ENCODE data around the gene ZNF277.

The ZNF277 gene

DNA sequence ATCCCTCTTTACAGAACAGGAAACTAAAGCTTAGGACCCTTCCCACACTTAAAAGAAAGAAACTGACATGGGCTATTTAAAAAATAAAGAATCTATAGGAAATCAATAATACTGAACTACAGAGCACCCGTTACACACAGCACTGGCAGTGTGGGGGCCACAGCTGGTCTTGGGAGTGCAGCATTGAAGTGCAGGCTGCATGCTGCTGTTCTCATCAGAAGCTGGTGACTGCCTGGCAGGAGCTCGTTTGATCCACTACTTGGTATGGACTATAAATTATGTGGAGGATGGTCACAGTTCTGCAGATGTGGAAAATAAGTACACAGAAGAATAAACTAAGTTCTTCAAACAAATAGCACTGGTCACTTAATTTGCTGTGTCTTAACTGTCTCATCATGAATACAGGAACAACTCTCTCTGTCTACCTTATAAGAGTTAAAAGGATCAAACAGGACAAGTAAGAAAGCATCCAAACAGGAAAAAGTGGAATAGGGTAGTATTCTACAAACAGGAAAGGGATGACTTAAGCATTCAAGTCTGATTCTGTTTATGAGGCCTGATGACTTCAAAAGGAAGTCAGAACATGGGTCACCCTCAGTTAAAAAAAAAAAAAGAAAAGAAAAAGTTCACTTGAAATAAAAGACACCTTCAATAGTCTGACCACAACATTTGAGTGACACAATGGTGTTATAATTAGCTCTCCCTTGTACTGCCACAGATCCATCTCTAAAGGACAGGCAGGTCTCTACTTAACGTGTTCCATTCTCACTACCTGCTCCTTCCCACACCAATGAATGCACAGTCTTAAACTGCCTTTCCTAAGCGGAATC is 21.3 kb upstream of the ZNF277 start:
- DNase-seq = no peak

DNA sequence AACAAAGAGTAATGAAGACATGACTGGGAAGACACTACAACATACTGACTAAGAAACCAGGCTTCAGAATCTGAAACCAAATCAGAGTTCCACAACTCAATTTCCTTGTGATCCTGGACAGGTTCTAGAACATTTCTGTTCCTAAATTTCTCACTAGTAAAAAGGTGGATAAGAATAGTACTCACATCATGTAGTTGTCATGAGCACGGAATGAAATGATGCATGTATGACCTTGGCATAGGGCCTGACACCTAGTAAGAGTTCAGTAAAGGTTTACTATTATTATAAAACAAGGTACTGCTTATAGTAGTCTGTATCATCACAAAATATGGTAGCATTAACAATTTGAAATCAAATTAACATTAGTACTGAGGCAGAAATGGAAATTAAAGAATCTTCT is 20.2 kb upstream of the ZNF277 start:
- no peak for DNase-seq

DNA sequence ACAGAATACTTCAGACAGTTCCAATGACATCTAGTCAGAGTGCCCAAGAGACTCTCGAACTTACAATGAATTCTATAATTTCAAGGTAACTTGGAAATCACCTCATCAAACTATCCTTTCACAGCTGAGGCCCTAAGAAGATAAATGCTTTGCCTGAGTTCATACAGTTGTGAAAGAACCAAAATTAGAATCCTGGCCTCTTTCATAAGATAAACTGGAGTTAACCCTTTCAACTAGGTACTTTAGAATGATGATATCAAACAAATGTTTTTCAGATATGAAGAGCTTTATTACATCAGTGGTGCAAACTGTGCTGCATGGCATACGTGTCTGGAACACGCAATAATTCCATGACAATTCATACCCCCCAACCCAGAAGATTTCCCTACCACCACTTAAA is 18.2 kb upstream of the ZNF277 start:
- no peak for DNase-seq

DNA sequence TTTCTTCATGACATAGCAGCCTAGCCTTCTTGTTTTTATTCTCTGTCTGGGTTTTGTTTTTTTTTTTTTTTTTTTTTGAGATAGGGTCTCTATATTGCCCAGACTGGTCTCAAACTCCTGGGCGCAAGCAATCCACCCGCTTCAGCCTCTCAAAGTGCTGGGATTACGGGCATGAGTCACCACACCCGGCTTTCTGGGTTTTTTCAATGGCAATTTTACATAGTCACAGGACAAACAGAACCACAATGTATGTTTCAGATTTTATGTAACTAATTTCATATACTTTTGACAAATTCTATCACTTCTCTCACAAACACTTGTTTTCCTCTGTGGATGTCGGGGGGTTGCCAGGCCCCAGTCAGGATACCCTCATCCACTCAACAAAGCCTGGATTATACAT is 16.8 kb upstream of the ZNF277 start:
- no peak for DNase-seq

DNA sequence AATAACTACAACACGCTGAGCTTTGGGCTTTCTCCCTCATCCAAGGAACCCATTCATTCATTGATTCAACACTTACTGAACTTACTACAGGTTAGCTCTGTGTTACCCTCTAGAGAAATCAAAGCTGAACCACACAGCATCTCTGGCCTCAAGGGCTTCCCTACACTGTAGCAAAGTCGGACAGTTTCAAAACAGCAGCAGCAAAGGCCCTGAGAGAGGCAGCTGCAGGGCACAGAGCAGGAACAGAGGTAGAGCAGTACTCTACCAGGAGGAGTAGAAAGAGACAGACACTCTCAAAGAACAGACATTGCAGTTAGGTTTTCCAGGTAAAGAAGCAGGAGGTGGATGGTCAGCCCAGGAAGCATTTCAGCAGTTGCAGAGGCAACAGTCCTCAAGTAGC is 16.4 kb upstream of the ZNF277 start:
- DNase-seq = no peak

DNA sequence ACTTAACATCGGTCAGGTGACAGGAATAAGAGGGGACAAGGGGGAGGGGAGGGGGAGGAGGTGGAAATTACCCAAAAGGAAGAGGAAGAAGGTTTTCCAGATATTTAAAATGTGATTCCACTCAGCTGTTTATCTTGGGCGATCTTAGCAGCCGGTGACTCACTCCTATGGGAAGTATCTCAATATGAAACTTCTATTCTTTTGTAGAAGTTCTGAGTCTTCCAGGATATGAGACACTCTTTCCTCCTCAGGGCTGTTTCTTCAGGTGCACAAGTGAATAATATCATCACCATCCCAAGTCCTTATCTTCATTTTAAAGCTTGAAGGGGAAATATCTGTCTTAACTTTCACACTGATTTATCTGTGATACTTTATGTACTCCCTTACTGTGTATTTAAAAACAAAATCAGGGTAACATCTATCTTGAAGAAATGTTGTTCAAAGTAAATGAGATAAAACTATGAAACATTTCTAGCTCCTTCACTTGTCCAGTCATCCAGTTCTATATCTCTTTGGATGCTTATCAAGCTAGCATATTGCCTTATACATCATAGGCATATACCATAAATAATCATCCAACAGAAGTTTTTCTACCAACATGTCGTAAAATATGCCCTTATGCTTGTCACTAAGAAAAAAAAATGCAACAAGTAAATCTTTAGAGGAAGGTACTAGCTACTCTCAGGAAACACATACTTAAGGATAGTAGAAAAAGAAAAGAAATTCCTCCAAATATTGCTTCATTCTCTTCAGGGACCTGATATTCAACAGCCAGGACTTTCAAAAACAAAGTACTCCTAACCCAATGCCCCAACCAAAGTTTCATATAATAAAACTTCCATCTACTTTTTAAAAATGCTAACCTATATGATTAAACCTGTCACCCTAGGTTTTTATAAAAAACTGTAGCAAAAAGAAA is 14.0 kb upstream of the ZNF277 start:
- DNase-seq = no peak

DNA sequence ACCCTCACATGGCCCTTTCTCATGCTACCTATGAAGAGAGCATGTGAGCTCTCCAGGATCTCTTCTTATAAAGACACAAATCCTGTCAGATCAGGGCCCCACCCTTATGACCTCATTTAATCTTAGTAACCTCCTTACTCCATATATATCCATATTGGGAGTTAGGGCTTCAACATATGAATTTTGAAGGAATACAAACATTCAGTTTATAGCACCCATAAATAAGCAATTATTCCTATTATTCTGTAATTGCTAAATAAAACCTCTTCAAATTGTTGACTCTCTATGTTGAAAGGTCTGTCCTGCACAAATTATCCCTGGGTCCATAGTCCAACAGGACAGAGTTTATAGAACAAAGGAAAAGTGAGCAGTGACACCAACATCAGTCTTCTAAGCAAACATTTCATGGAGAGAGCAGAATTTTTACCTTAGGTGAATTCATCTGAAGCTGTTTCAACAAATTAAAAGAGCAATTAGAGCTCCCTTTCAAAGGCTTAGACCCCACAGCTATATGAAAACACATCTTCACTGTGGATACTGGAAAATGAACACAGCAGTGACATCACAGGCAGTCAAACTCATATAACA is 12.5 kb upstream of the ZNF277 start:
- no peak for DNase-seq

DNA sequence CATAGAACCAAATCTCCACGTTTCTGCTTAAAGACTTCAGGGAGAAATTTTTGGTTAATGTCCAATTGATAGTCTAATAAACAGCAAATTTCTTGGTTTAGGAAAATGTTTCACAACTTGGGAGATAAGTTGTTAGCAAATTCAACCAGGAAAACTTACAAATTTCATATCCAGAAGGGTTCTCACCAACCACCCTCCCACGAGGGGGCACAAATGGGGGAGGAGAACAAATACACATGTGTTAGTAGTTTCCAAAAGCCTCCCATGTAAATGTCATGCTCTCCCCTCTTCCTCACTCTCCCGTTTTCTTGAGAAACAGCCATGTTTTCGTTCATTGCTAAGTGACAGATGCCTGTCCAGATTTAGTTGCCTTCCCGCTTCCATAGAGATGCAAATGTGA is 10.8 kb upstream of the ZNF277 start:
- no peak for DNase-seq

DNA sequence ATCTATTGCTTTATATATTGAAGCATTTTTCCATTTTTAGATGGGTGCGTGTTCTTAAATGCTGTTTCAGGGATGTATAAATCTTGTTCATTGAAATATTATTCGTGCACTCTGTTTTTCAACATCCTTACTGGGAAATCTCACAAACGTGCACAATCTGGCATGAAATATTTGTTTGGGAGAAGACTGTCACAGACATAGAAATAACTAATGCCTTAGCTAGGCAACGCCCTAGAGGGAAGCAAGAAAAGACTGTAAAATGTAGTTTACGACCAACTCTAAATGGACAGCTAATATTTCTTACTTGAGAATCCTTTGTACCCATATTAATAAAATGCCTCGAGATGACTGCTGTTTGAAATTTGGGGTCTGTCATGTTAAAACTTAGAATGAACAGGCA is 9.2 kb upstream of the ZNF277 start:
- no peak for DNase-seq

DNA sequence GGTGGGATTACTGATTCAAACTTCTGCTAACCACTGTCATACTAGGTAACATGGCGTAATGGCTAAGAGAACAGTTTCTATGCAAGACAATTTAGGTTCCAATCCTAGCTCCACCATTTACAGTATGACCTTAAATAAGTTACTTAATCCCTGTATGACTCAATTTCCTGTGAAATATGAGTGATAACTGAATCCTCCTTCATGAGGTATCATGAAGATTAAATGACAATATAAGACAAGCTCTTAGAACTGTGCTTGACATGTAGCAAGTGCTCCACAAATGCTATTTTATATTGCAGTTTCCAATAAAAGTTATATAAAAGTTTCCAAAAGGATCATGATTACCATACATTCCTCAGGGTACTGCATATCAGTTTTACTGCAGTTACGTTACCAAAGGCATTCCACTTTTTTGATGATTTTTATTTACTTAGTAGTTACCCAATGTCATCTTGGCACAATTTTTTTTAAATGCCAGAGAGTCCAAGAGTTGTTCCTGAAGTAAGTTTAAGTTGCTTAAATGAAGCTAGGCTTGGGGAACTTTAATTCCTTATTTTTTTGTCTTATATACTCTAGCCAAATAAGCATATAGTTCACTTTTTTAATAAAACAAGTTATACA is 7.3 kb upstream of the ZNF277 start:
- no peak for DNase-seq

DNA sequence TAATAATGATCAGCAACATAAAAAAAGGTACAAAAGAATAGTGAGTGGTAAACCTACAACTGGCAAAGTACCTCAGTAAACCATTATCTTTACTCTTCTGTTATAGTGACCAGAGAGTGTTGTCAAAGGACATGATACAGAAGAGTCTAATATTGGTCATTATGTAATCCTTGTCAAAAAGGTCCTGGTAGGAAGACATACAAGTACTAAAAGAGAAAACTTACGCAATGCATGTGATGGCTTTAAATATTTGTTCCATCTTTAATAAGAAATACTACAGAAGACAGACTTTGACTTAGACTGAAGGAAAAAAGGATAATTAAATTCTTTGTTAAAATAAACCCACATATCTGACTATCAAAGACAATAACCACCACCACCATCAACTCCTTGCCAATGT is 6.8 kb upstream of the ZNF277 start:
- DNase-seq = no peak

DNA sequence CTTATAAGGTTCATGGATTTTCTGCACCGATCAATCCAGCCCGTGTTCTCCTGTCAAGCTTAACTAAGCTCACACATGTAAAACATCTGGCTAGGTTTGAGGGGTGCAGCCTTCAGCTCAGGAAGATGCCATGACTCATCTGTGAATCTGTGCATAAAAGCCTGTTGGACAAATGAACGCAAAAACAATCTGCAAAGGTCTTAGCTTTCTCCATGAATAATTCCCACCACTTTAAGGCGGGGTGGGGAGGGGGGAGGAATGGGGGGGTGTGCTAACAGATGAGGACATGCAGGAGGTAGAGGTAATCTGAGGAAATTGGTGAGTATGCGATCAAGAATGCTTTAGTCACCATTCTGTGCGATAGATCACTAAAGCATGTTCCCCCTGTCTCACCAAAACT is 5.1 kb upstream of the ZNF277 start:
- no peak for DNase-seq

DNA sequence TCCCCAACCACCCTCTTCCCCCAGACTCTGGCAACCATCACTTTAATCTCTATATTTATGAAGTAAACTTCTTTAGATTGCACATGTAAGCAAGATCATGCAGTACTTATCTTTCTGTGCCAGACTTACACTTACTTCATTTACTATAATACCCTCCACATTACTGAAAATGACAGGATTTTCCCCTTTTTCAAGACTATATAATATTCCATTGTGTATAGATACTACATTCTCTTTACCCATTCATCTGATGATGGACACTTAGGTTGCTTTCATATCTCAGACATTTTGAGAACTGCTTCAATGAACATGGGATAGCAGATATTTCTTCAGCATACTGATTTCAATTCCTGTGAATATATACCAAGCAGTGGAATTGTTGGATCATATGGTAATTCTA is 4.7 kb upstream of the ZNF277 start:
- DNase-seq = no peak

DNA sequence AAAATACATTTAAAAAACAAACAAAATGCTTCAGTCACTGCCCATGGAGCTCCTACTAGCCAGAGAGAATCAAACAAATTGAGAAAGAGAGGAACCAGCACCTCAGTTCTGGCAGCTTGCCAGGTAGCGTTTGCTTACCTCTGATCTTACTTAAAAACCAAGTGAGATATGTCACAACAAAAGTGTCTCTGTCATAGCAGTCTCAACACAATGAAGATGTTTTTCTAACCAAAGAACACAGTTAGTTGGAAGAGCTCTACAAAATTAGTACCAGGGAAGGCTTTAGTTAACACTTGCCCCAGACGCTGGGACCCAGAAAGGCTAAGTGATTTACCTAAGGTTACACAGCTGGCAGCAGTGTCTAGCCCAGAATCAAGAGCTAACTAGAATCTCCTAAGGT is 3.7 kb upstream of the ZNF277 start:
- no peak for DNase-seq

DNA sequence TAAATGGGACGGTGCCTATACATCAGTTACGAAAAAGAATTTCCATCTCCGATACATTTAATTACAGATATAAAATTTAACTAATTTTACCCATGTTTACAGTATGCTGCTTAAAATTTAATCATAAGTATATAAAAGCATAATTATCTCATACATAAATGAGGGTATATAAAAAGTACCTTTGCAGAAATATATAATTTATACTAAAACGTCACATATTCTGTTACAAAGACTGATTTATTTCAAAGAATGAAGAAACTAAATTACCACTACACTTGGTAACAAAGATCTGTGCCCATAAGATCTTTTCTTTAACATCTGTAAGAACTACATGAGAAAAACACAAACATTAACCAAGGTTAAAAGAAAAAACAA is 3.1 kb upstream of the ZNF277 start:
- no peak for DNase-seq

DNA sequence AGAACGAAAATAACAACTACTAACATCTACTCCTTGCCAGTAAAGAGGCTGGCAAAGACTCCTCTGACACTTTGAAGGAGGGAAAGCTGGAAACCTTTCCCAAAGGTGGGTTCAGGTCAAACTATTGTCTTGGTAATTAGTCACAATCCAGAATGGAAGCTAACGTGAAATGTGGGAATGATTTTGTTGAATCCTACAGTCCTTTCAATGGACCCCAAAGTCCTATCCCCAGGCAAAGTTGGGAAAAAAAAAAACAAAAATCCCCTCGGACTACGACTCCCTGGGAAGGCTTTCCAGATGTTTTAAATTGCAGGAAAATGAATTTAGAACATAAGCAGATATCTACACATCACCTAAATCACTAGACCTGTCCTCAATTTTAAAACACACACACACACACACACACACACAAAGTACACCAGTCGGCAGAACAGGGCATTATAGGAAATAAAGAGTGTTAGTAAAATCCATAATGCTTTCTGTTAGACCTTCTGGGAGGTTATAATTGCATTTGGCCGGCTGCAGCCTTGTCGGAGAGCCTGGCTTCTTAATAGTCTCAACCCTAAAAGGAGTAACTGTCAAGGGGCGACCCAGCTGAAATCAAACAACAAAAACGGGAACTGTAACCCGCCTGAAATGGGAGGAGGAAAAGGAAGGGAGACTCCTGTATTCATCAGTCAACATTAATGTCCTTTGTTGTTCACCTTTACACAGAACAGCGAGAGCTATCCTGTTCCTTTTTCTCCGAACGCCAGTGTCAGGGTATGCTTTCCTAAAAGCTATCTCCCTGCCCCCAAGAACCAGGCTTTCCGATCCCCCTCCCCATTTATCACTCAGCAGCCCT is 1.8 kb upstream of the ZNF277 start:
- DNase-seq = peak; percentile 30

DNA sequence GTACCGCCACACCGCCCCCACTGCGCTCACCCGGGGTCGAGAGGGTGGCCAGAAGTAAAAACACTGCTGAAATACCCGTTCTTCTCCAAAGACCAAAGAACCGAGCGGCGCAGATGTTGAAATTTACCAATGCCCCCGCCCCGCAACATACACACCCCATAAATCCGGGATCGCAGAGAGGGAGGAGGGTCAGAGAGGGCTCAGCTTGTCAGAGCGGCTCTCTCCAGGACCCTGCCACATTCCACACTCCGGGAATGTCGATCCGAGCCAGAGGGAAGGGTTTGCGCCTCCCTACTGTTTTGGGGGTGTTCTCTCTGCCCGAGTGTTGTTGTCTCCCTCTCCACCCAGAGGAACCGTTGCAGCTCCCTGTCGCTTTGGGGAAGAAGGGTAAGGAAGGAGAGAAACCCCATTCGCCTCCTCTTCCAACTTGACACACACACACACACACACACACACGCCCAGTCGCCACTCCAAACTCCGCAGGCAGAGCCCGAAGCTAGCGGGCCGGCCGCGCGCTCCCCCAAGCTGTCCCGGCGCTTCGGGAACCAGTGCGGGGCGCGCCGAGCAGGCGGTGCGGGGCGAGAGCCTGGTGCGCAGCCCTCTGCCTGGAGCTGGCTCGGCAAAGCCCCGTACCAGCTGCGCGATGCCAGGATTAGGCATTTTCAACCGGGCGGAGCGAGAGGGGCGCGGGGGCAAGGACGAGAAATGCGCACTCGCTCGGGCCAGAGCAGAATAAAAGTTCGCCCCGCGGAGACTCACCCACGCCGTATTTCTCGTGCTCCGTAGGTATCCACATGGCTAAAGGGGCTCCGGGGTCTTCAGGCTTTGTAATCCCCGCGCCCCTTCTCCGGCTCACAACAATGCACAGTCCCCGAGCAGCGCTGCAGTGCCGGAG is 905 bp upstream of the ZNF277 start:
- peak; percentile 80 for DNase-seq

DNA sequence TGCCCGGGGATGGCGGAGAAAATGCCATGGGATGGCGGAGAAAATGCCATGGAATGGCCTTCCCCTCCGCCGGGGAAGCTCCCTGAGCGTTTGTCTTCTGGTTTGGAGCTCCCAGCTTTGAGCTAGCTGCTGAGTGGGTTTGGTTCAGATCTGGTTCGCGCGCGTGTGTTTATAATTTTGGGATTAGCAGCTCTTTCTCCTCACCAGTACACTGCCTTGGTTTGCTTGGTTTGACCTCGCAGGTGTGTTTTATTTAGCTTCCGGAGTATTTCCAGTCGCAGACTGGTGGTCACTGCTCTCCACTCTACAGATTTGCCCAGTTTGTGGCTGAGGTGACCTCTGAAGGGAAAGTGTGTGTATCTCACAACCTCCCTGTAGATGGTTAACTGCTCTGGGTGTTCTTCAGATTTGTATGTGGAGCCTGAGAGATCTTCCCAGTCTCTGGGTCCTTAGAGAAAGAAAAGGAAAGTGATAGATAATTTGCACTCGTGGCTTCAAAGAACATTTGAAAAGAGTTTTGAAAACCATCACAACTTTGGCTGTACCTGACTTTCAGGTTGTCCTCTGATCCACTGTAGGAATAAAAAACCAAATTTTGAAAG is 597 bp downstream of the ZNF277 start:
- DNase-seq = no peak

DNA sequence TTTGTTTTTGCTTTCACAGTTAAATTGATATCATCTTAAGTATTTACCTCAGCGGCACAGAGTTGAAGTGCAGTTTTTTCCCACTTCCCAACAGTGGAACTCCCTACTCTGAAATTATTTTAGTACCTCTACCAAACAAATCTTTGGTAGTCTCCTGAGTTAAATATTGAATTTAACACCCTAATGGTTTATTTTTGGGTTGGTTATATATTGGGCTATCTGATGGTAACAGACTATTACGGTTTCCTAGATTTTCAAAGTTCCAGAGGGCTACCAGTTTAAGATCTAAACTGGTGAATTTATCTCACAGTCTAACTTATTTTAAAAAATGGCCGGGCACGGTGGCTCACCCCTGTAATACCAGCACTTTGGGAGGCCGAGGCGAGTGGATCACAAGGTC is 1.3 kb downstream of the ZNF277 start:
- no peak for DNase-seq

DNA sequence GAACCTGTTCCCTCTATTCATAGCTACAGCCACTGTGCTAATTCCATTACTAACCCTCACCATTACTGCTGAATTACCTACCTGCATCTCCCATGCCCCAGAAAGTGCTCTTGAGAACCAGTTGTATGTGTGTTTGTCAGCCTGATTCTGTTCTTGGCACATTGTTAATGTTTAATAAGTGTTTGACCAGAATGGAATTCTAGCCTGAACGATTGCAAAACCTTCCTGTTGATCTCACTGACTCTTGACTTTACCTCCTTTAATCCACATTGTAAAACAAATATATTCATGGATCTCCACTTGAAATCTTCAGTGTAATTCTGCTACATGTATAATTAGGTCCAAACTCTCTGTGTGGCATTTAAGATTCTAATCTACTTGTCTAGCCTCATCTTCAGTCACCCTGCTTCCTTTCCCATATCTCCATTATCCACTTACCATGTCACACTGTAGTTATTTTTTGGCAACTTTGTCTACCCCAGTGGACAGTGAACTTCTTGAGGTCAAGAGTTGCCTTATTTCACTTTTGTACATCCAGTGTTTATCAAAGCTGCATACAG is 4.9 kb downstream of the ZNF277 start:
- DNase-seq = no peak

DNA sequence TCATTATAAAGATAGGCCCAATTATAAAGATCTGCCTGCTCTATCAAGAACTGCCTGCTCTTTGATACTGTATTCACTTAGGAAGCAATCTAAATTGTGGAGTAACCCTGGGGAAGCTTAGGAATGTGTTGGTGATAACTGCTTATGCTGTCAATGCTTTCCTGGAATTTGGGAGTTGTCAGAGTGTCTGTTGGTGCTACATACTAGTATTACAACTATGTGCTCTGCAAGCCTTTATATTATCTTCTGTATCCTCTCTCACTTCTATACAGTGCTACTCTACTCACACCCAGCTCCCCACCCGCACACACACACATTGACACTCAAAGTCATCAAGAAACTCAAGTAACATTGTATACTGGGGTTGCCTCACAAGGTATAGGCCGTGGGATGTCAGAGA is 6.1 kb downstream of the ZNF277 start:
- no peak for DNase-seq
